Esophagus muscularis mucosa (tissue), 4 donors: ENCODE measurements around the gene CAD. TPM values are rescaled to one million over a fixed set of nuclear protein-coding genes. Genes with fewer than 3 reads are reported as not detected.

Source experiments
- DNase-seq: peaks from one replicate; pipeline ENCODE4 v3.0.0-alpha.2; 2017; ENCODE audit errors: extremely low spot score
- H3K27ac ChIP-seq, 4 donors: fragments of 200-600 bp; sonication (generic); replicated peaks in 1 of 4; 1 replicate in 3 of 4; 2 replicates in 1 of 4; pipeline ENCODE4 v1.5.1; 2016 to 2019; ENCODE audit warnings: mild to moderate bottlenecking in 1 of 4
- H3K27me3 ChIP-seq, 4 donors: fragments of 200-600 bp; sonication (generic); one replicate each; pipeline versions ENCODE4 v1.5.1 to v1.6.0; 2016 to 2019
- H3K36me3 ChIP-seq, 4 donors: fragments of 200-600 bp; sonication (generic); one replicate each; pipeline ENCODE4 v1.5.1; 2016 to 2019
- H3K4me1 ChIP-seq, 4 donors: fragments of 200-600 bp; sonication (generic); one replicate each; pipeline ENCODE4 v1.5.1; 2016 to 2019
- H3K4me3 ChIP-seq, 4 donors: fragments of 200-600 bp; sonication (generic); 1 replicate in 2 of 4; 2 replicates in 2 of 4; pipeline ENCODE4 v1.5.1; 2016 to 2019; ENCODE audit warnings: mild to moderate bottlenecking in 4 of 4, moderate library complexity in 1 of 4
- H3K9me3 ChIP-seq, 4 donors: fragments of 200-600 bp; sonication (generic); 1 replicate in 3 of 4; 2 replicates in 1 of 4; pipeline ENCODE4 v1.5.1; 2016 to 2019
- CTCF ChIP-seq, 3 experiments: fragments of 200-600 bp in 2 of 3; fragments of 450-650 bp in 1 of 3; sonication (generic) in 2 of 3; IDR thresholded peaks; one replicate each; pipeline ENCODE4 v1.5.1; 2017 to 2019; ENCODE audit warnings: antibody characterized with exemption in 3 of 3, mild to moderate bottlenecking in 2 of 3, moderate library complexity in 1 of 3
- EP300 ChIP-seq: sonication (generic); formaldehyde crosslinking; IDR thresholded peaks from one replicate; pipeline ENCODE4 v1.6.1; 2017; ENCODE audit warnings: antibody characterized with exemption
- POLR2A ChIP-seq: fragments of 450-650 bp; IDR thresholded peaks from one replicate; pipeline ENCODE4 v1.6.1; 2017; ENCODE audit warnings: antibody characterized with exemption, moderate library complexity, mild to moderate bottlenecking, low read depth
- POLR2AphosphoS5 ChIP-seq, 2 donors: sonication (generic); formaldehyde crosslinking; IDR thresholded peaks; one replicate each; pipeline ENCODE4 v1.6.1; 2017; ENCODE audit warnings: antibody characterized with exemption in 2 of 2
- WGBS: methylation state at CpG from one replicate; pipeline ENCODE4 v1.1.5; 2018; 5-methylcytosine and 5-hydroxymethylcytosine counted together
- intact Hi-C: fragments of 100-400 bp; cut with DNase I; formaldehyde crosslinking; loops from one replicate; pipeline ENCODE4 v1.15.1; 2023
- total RNA-seq, 4 donors: library from RNA; depleted of rRNA; stranded (reverse); fragments of >200 nt; gene quantifications; one replicate each; pipeline versions ENCODE4 v1.1.0 to v1.2.1, GENCODE V29; 2016

CAD gene
- total RNA-seq, 4 donors from 2014 or later = 12.4 to 28.3 (median 16.6) TPM

- 66% methylated on average over 4 of the region's 4 CpGs for WGBS
- no peak for DNase-seq
Observed at GRCh38 chr2:27182346-27182745, 34.8 kb upstream of the CAD start.

GRCh38 chr2:27184115-27184514, 33.1 kb upstream of the CAD start:
- DNase-seq = no peak
- Histone ChIP-seq H3K27me3 (peaks cover 0 to 6% (median 0%) of the 10 kb centered on the region in 4 donors), H3K4me1 (peaks cover 8 to 21% (median 18%) of the 10 kb centered on the region in 4 donors), H3K36me3 (no peaks in the 10 kb centered on the region), H3K27ac (peak overlapping the region in 3 of 4 donors; percentile 53 to 70 (median 59)), H3K9me3 (no peaks in the 10 kb centered on the region), H3K4me3 (no peak overlapping the region)
- WGBS = 60% methylated on average over 4 of the region's 4 CpGs
- TF ChIP-seq CTCF (IDR thresholded peaks at IDR 0.05) (no peak), EP300 (no peak), POLR2A (no peak)
- intact Hi-C loops = no loop called here

More at GRCh38 chr2:27182346-27182745, 34.8 kb upstream of the CAD start:
- Histone ChIP-seq H3K27ac (no peak overlapping the region), H3K36me3 (no peaks in the 10 kb centered on the region), H3K27me3 (peaks cover 0 to 15% (median 0%) of the 10 kb centered on the region in 4 donors), H3K9me3 (no peaks in the 10 kb centered on the region), H3K4me1 (peaks cover 8 to 21% (median 18%) of the 10 kb centered on the region in 4 donors), H3K4me3 (no peak overlapping the region)
- TF ChIP-seq EP300 (no peak), POLR2AphosphoS5 (IDR thresholded peaks at IDR 0.05) (no peak), POLR2A (no peak), CTCF (IDR thresholded peaks at IDR 0.05) (no peak)
- intact Hi-C loops = no loop called here

- Histone ChIP-seq H3K9me3 (no peaks in the 10 kb centered on the region), H3K27ac (peak overlapping the region; percentile 47 to 70 (median 56)), H3K27me3 (no peaks in the 10 kb centered on the region), H3K4me3 (no peak overlapping the region), H3K4me1 (peaks cover 8 to 21% (median 18%) of the 10 kb centered on the region in 4 donors), H3K36me3 (no peaks in the 10 kb centered on the region)
- WGBS = 19% methylated on average over 6 of the region's 6 CpGs
- intact Hi-C loops = no loop called here
- TF ChIP-seq POLR2AphosphoS5 (IDR thresholded peaks at IDR 0.05) (no peak), CTCF (IDR thresholded peaks at IDR 0.05) (no peak), POLR2A (no peak), EP300 (no peak)
- no peak for DNase-seq
Observed at GRCh38 chr2:27185331-27186026, 31.7 kb upstream of the CAD start.

- no peak for TF ChIP-seq POLR2AphosphoS5 (IDR thresholded peaks at IDR 0.05)
- no peak for TF ChIP-seq CTCF (IDR thresholded peaks at IDR 0.05)
- TF ChIP-seq POLR2A = no peak
- 72% methylated on average over 6 of the region's 6 CpGs for WGBS
- Histone ChIP-seq H3K27ac (no peak overlapping the region), H3K4me1 (peaks cover 8 to 21% (median 18%) of the 10 kb centered on the region in 4 donors), H3K9me3 (no peaks in the 10 kb centered on the region), H3K36me3 (no peaks in the 10 kb centered on the region), H3K27me3 (no peaks in the 10 kb centered on the region), H3K4me3 (no peak overlapping the region)
- DNase-seq = no peak
- intact Hi-C loops = no loop called here
Observed at GRCh38 chr2:27186613-27187345, 30.4 kb upstream of the CAD start.
